GM23338 (cell line): Measurements from ENCODE around the gene ZSWIM3. TPM values are rescaled to one million over a fixed set of nuclear protein-coding genes. Genes with fewer than 3 reads are reported as not detected.

Experiments
- ATAC-seq: fragments of 200-7000 bp; cut with Tn5 transposase; 3 replicates; pipeline ENCODE4 v1.9.1; 2020
- DNase-seq: peaks from one replicate; pipeline ENCODE4 v3.0.0-alpha.2; 2015; ENCODE audit warnings: low spot score
- H2AFZ ChIP-seq: fragments of 200-600 bp; sonication (generic); 2 replicates; pipeline ENCODE4 v1.8.0; 2016; ENCODE audit warnings: antibody characterized with exemption, mild to moderate bottlenecking, moderate library complexity
- H3F3A ChIP-seq: fragments of 200-600 bp; sonication (generic); replicated peaks from 2 replicates; pipeline ENCODE4 v1.8.0; 2017; ENCODE audit warnings: antibody characterized with exemption, mixed run types, low read depth
- H3K27ac ChIP-seq: fragments of 200-600 bp; sonication (generic); 2 replicates; pipeline ENCODE4 v1.6.1; 2016; ENCODE audit warnings: low read depth
- H3K27me3 ChIP-seq: fragments of 200-600 bp; sonication (generic); 2 replicates; pipeline ENCODE4 v1.8.0; 2016; ENCODE audit warnings: mild to moderate bottlenecking, mixed run types, moderate library complexity; ENCODE audit not compliant: insufficient read depth
- H3K36me3 ChIP-seq: fragments of 200-600 bp; sonication (generic); 2 replicates; pipeline ENCODE4 v1.8.0; 2016; ENCODE audit warnings: mild to moderate bottlenecking; ENCODE audit not compliant: insufficient read depth
- H3K4me1 ChIP-seq: fragments of 200-600 bp; sonication (generic); 2 replicates; pipeline ENCODE4 v1.8.0; 2016; ENCODE audit warnings: mild to moderate bottlenecking, moderate library complexity; ENCODE audit not compliant: insufficient read depth
- H3K4me2 ChIP-seq: fragments of 200-600 bp; sonication (generic); 2 replicates; pipeline ENCODE4 v1.7.1; 2017; ENCODE audit warnings: mixed run types
- H3K4me3 ChIP-seq: fragments of 200-600 bp; sonication (generic); 2 replicates; pipeline ENCODE4 v1.6.1; 2016; ENCODE audit warnings: mixed run types
- H3K79me2 ChIP-seq: fragments of 200-600 bp; sonication (generic); replicated peaks from 2 replicates; pipeline ENCODE4 v1.8.0; 2017; ENCODE audit warnings: mild to moderate bottlenecking; ENCODE audit not compliant: insufficient read depth
- H3K9me2 ChIP-seq: fragments of 200-600 bp; sonication (generic); 2 replicates; pipeline ENCODE4 v1.8.0; 2017; ENCODE audit not compliant: insufficient read depth
- H4K20me1 ChIP-seq: fragments of 200-600 bp; sonication (generic); replicated peaks from 2 replicates; pipeline ENCODE4 v1.8.0; 2017; ENCODE audit warnings: mild to moderate bottlenecking; ENCODE audit not compliant: insufficient read depth
- H3K27ac Mint-ChIP-seq: 2 replicates; pipeline ENCODE4 v1.8.0; 2020; ENCODE audit warnings: inconsistent platforms, mild to moderate bottlenecking, moderate library complexity, mixed read lengths
- H3K27me3 Mint-ChIP-seq: 3 replicates; pipeline ENCODE4 v1.8.0; 2022; ENCODE audit warnings: low read depth, mild to moderate bottlenecking, moderate library complexity, mixed read lengths, inconsistent platforms; ENCODE audit not compliant: insufficient read depth, poor library complexity
- H3K36me3 Mint-ChIP-seq: 3 replicates; pipeline ENCODE4 v1.8.0; 2021; ENCODE audit warnings: low read depth, mild to moderate bottlenecking, inconsistent platforms, moderate library complexity, mixed read lengths
- H3K4me1 Mint-ChIP-seq: 3 replicates; pipeline ENCODE4 v1.8.0; 2020; ENCODE audit warnings: mild to moderate bottlenecking, inconsistent platforms, mixed read lengths
- H3K4me3 Mint-ChIP-seq: 3 replicates; pipeline ENCODE4 v1.8.0; 2021; ENCODE audit warnings: moderate library complexity, mild to moderate bottlenecking, inconsistent platforms, mixed read lengths
- H3K9me3 Mint-ChIP-seq: 3 replicates; pipeline ENCODE4 v1.8.0; 2020; ENCODE audit warnings: moderate library complexity, mild to moderate bottlenecking, inconsistent platforms, mixed read lengths
- CREB1 ChIP-seq: fragments of 250-450 bp; sonication (Bioruptor Pico); IDR thresholded peaks from 2 replicates; pipeline ENCODE4 v1.5.0; 2020; ENCODE audit warnings: low read depth, mild to moderate bottlenecking, moderate library complexity
- EZH2 ChIP-seq: fragments of 200-600 bp; sonication (generic); IDR thresholded peaks from one replicate; pipeline ENCODE4 v1.8.0; 2017; ENCODE audit warnings: antibody characterized with exemption, mild to moderate bottlenecking, low read depth; ENCODE audit not compliant: unreplicated experiment
- EZH2phosphoT487 ChIP-seq: fragments of 200-600 bp; sonication (generic); IDR thresholded peaks from one replicate; pipeline ENCODE4 v1.8.1; 2018; ENCODE audit warnings: antibody characterized with exemption; ENCODE audit not compliant: unreplicated experiment
- JUNB ChIP-seq: IDR thresholded peaks from one replicate; pipeline ENCODE4 v1.6.1; 2016; ENCODE audit warnings: antibody characterized with exemption; ENCODE audit not compliant: unreplicated experiment
- NANOG ChIP-seq: IDR thresholded peaks from 2 replicates; pipeline ENCODE4 v1.6.1; 2016; ENCODE audit warnings: antibody characterized with exemption, borderline replicate concordance
- POLR2AphosphoS5 ChIP-seq: IDR thresholded peaks from 2 replicates; pipeline ENCODE4 v1.6.1; 2016; ENCODE audit warnings: antibody characterized with exemption, low read depth
- REST ChIP-seq: IDR thresholded peaks from one replicate; pipeline ENCODE4 v1.6.1; 2018; ENCODE audit warnings: antibody characterized with exemption; ENCODE audit not compliant: unreplicated experiment
- ZNF114 ChIP-seq: fragments of 250-450 bp; sonication (Bioruptor Pico); IDR thresholded peaks from 2 replicates; pipeline ENCODE4 v1.5.0; 2020; ENCODE audit warnings: mild to moderate bottlenecking, moderate library complexity
- ZNF331 ChIP-seq: fragments of 250-450 bp; sonication (Bioruptor Pico); IDR thresholded peaks from 2 replicates; pipeline ENCODE4 v1.5.0; 2020; ENCODE audit warnings: low read depth, mild to moderate bottlenecking, moderate library complexity
- polyA plus RNA-seq: library from polyadenylated mRNA; unstranded; fragments of >200 nt; fragmentation: Nextera tagmentation; extraction: Ambion mirVana; gene quantifications from 2 replicates; pipeline ENCODE4 v1.2.1, GENCODE V29; 2016
- total RNA-seq: library from RNA; depleted of rRNA; stranded (reverse); fragments of >200 nt; shearing (Covaris generic); gene quantifications from 2 replicates; pipeline ENCODE4 v1.2.3, GENCODE V29; 2014
- TF ChIP-seq, protein P1 (sequence below): IDR thresholded peaks from 2 replicates; pipeline ENCODE4 v1.6.1; 2016; ENCODE audit warnings: antibody characterized with exemption
- TF ChIP-seq, protein P2 (sequence below), 2 experiments: fragments of 200-600 bp in 1 of 2; sonication (generic) in 1 of 2; conservative IDR thresholded peaks; 2 replicates each; pipeline versions ENCODE4 v1.5.1 to v1.6.1; 2016 to 2017; ENCODE audit warnings: antibody characterized with exemption in 2 of 2, low read depth in 2 of 2, mild to moderate bottlenecking in 2 of 2, moderate library complexity in 1 of 2

The ZSWIM3 gene
- total and polyA plus RNA-seq, 2 experiments from 2014 or later, result 2.0 to 8.2 TPM

DNA sequence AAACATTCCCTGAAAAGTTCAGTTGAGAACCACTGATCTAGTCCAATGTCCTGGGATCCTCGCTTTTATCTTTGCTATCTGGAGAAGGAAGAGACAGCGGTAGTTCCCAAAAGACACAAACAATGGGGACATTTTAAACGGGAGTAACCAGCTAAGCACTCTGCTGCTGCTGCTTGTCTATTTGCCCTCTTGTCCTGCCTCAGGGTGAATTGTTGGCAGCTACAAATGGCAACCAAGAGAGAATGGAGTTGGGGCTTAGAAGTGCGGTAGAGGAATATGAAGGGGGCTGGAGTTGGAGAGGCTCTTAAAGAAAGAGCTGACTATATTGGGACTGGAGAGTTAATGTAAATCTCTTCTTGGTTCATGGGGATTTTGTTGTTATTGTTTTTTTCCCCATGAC, 17.2 kb downstream of the ZSWIM3 start:
- no peak overlapping the region for H3K4me2 ChIP-seq
- H3F3A ChIP-seq, result no peaks in the 10 kb centered on the region
- Mint-ChIP-seq H3K27ac (no peak overlapping the region), H3K9me3 (peaks cover 4% of the 10 kb centered on the region; the same call in 1 of the 3 replicates), H3K4me1 (no peaks in the 10 kb centered on the region), H3K36me3 (peaks cover 9% of the 10 kb centered on the region; the same call in 1 of the 3 replicates), H3K27me3 (peaks cover 5% of the 10 kb centered on the region), H3K4me3 (no peak overlapping the region)
- no peak overlapping the region for H2AFZ ChIP-seq
- H4K20me1 ChIP-seq, result no peaks in the 10 kb centered on the region
- no peaks in the 10 kb centered on the region for H3K36me3 ChIP-seq
- H3K27ac ChIP-seq, result no peak overlapping the region
- ATAC-seq (no peak), DNase-seq (no peak)
- no peaks in the 10 kb centered on the region for H3K4me1 ChIP-seq
- H3K4me3 ChIP-seq, result no peak overlapping the region
- H3K79me2 ChIP-seq, result no peaks in the 10 kb centered on the region
- TF ChIP-seq CREB1 (no peak), POLR2AphosphoS5 (no peak), EZH2phosphoT487 (no peak), REST (no peak), NANOG (no peak), EZH2 (no peak)
- TF ChIP-seq, protein P1, sequence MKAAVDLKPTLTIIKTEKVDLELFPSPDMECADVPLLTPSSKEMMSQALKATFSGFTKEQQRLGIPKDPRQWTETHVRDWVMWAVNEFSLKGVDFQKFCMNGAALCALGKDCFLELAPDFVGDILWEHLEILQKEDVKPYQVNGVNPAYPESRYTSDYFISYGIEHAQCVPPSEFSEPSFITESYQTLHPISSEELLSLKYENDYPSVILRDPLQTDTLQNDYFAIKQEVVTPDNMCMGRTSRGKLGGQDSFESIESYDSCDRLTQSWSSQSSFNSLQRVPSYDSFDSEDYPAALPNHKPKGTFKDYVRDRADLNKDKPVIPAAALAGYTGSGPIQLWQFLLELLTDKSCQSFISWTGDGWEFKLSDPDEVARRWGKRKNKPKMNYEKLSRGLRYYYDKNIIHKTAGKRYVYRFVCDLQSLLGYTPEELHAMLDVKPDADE, result no peak
- TF ChIP-seq, protein P2, sequence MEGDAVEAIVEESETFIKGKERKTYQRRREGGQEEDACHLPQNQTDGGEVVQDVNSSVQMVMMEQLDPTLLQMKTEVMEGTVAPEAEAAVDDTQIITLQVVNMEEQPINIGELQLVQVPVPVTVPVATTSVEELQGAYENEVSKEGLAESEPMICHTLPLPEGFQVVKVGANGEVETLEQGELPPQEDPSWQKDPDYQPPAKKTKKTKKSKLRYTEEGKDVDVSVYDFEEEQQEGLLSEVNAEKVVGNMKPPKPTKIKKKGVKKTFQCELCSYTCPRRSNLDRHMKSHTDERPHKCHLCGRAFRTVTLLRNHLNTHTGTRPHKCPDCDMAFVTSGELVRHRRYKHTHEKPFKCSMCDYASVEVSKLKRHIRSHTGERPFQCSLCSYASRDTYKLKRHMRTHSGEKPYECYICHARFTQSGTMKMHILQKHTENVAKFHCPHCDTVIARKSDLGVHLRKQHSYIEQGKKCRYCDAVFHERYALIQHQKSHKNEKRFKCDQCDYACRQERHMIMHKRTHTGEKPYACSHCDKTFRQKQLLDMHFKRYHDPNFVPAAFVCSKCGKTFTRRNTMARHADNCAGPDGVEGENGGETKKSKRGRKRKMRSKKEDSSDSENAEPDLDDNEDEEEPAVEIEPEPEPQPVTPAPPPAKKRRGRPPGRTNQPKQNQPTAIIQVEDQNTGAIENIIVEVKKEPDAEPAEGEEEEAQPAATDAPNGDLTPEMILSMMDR (conservative IDR thresholded peaks at IDR 0.05; ENCODE audit: low read depth in 2 of 2), result no peak
- no peaks in the 10 kb centered on the region for H3K9me2 ChIP-seq
- no peaks in the 10 kb centered on the region for H3K27me3 ChIP-seq

- Mint-ChIP-seq H3K4me3 (no peak overlapping the region), H3K36me3 (peaks cover 17% of the 10 kb centered on the region), H3K4me1 (peaks cover 8% of the 10 kb centered on the region; the same call in 2 of the 3 replicates), H3K27ac (no peak overlapping the region), H3K27me3 (peaks cover 6% of the 10 kb centered on the region), H3K9me3 (peaks cover 4% of the 10 kb centered on the region; the same call in 1 of the 3 replicates)
- no peaks in the 10 kb centered on the region for H3K36me3 ChIP-seq
- no peaks in the 10 kb centered on the region for H3F3A ChIP-seq
- no peaks in the 10 kb centered on the region for H3K27me3 ChIP-seq
- no peak overlapping the region for H3K4me3 ChIP-seq
- peaks cover 11% of the 10 kb centered on the region; the same call in 1 of the 2 replicates for H4K20me1 ChIP-seq
- H2AFZ ChIP-seq, result no peak overlapping the region
- no peak overlapping the region for H3K4me2 ChIP-seq
- no peaks in the 10 kb centered on the region for H3K9me2 ChIP-seq
- ATAC-seq (no peak), DNase-seq (no peak)
- no peaks in the 10 kb centered on the region for H3K4me1 ChIP-seq
- H3K79me2 ChIP-seq, result peaks cover 14% of the 10 kb centered on the region
- H3K27ac ChIP-seq, result no peak overlapping the region
- TF ChIP-seq EZH2phosphoT487 (no peak), JUNB (no peak), POLR2AphosphoS5 (no peak), REST (no peak), CREB1 (no peak), ZNF114 (CRISPR knock-in tag) (no peak), ZNF331 (no peak)
Observed at GRCh38 chr20:45878076-45878761, 20.8 kb downstream of the ZSWIM3 start.
